ENCODE data around the gene CAPRIN2. TPM values are rescaled to one million over a fixed set of nuclear protein-coding genes. Genes with fewer than 3 reads are reported as not detected.
A peak's percentile ranks its signal among the peaks of the same experiment; 100 is the strongest.

The CAPRIN2 gene
- total and polyA plus RNA-seq, 2 of the 4 experiments (the other 2 are of a cell fraction): 18.9 to 23.8 TPM

DNA sequence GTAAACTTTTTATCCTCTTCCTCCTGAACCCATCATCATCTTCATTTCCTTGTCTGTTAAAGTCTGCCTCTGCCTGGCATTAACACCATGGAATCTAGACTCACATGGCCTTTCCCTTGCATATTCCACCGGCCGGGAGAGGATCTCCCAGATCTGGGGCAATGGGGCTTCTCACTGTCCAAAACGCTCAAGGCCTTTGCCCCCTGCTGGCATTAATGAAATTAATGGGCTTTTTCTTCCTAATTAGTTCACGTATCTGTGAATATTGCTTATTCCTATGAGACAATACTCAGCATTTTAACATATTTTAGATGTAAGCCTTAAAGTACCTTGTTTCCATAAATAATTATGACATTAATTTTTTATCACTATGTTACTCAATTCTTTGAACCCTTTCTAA, 42.9 kb upstream of the CAPRIN2 start:
- ChIA-PET POLR2A (ENCODE audit: unreplicated experiment) (no interaction called here), CTCF (interaction anchor here (0.6 kb wide), 1 partner anchor 30 kb away, joined by 3 read pairs; no protein-coding TSS in a partner anchor)
- no peak overlapping the region for H2AK9ac ChIP-seq (replicated peaks; ENCODE audit: low read depth, low read length, poor library complexity)
- TF ChIP-seq RAD21 (IDR thresholded peaks at IDR 0.05; ENCODE audit: low read length) (no peak), BHLHE40 (IDR thresholded peaks at IDR 0.05; ENCODE audit: low read depth, low read length) (no peak), CHD1 (IDR thresholded peaks at IDR 0.05; ENCODE audit: low read depth, low read length) (no peak), NFE2L2 (IDR thresholded peaks at IDR 0.05; ENCODE audit: low read depth, low read length) (no peak), RCOR1 (IDR thresholded peaks at IDR 0.05; ENCODE audit: insufficient replicate concordance, low read length) (no peak), CEBPB (IDR thresholded peaks at IDR 0.05; ENCODE audit: low read depth, low read length) (no peak), MAFK (IDR thresholded peaks at IDR 0.05; ENCODE audit: low read depth, low read length) (no peak), MAZ (IDR thresholded peaks at IDR 0.05; ENCODE audit: borderline replicate concordance, low read depth, low read length) (no peak), RFX5 (IDR thresholded peaks at IDR 0.05; ENCODE audit: low read depth, low read length) (no peak), POLR2A (IDR thresholded peaks at IDR 0.05; ENCODE audit: low read depth, low read length) (no peak), FOS (IDR thresholded peaks at IDR 0.05; ENCODE audit: low read depth, low read length) (no peak), ELK1 (IDR thresholded peaks at IDR 0.05; ENCODE audit: borderline replicate concordance, low read depth, low read length) (no peak), MXI1 (IDR thresholded peaks at IDR 0.05; ENCODE audit: borderline replicate concordance, low read depth, low read length) (no peak), SMC3 (IDR thresholded peaks at IDR 0.05; ENCODE audit: low read depth, low read length) (no peak), USF2 (IDR thresholded peaks at IDR 0.05; ENCODE audit: low read depth, low read length) (no peak)
- TF ChIP-seq, protein P1, sequence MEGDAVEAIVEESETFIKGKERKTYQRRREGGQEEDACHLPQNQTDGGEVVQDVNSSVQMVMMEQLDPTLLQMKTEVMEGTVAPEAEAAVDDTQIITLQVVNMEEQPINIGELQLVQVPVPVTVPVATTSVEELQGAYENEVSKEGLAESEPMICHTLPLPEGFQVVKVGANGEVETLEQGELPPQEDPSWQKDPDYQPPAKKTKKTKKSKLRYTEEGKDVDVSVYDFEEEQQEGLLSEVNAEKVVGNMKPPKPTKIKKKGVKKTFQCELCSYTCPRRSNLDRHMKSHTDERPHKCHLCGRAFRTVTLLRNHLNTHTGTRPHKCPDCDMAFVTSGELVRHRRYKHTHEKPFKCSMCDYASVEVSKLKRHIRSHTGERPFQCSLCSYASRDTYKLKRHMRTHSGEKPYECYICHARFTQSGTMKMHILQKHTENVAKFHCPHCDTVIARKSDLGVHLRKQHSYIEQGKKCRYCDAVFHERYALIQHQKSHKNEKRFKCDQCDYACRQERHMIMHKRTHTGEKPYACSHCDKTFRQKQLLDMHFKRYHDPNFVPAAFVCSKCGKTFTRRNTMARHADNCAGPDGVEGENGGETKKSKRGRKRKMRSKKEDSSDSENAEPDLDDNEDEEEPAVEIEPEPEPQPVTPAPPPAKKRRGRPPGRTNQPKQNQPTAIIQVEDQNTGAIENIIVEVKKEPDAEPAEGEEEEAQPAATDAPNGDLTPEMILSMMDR (conservative IDR thresholded peaks at IDR 0.05; ENCODE audit: low read depth, low read length): no peak
- WGBS, 2 experiments (ENCODE audit: extremely low coverage in 2 of 2, insufficient read length in 1 of 2): no CpG with 5 or more reads among the region's 4 CpGs
- H4K5ac ChIP-seq (ENCODE audit: low read depth, low read length): no peak overlapping the region
- H3K27ac ChIP-seq (ENCODE audit: insufficient read depth, low read length): no peak overlapping the region
- dilution Hi-C loops (cut with HindIII; ENCODE audit: low sequenced_read_pairs, unreplicated experiment) (no loop called here), in situ Hi-C loops (cut with MboI; ENCODE audit: low sequenced_read_pairs) (no loop called here), intact Hi-C loops (cut with micrococcal nuclease) (loop anchor here (2.0 kb wide), 1 partner anchor 73 kb away; no protein-coding TSS in a partner anchor)
- peaks cover 0 to 7% of the 10 kb centered on the region in 2 experiments; a peak in 2 of 4 replicates for H3K79me1 ChIP-seq (ENCODE audit: low read depth in 1 of 2, low read length in 2 of 2)
- ATAC-seq (ENCODE audit: low read depth) (no peak), DNase-seq (no peak)
- no peaks in the 10 kb centered on the region for H4K20me1 ChIP-seq (ENCODE audit: insufficient read depth, low read length)
- no peak overlapping the region for H3K9ac ChIP-seq (ENCODE audit: low read depth, low read length)
- no peak overlapping the region for H2BK15ac ChIP-seq (ENCODE audit: low read depth, low read length)
- no peaks in the 10 kb centered on the region for H3K9me1 ChIP-seq (ENCODE audit: insufficient read depth, low read length)
- H3K18ac ChIP-seq (ENCODE audit: low read depth, low read length): no peak overlapping the region
- no peak overlapping the region for H2AK5ac ChIP-seq (ENCODE audit: low read depth, low read length)
- H3K56ac ChIP-seq (ENCODE audit: extremely low read depth, insufficient read depth, low read length): no peak overlapping the region
- no peak overlapping the region for H3K23ac ChIP-seq (ENCODE audit: low read depth, low read length)
- BruUV-seq (replicated peaks): TSS peak; percentile 61
- H2BK5ac ChIP-seq (ENCODE audit: low read depth, low read length, poor library complexity, severe bottlenecking): no peak overlapping the region
- no peak overlapping the region for H2BK20ac ChIP-seq (ENCODE audit: low read depth, low read length)
- H2AFZ ChIP-seq (replicated peaks; ENCODE audit: low read length, poor library complexity): no peak overlapping the region
- no peak overlapping the region for H3K4me2 ChIP-seq (ENCODE audit: low read depth, low read length)
- H3K4me1 ChIP-seq (ENCODE audit: control insufficient read depth, insufficient read depth, low read length): peaks cover 15% of the 10 kb centered on the region
- H2BK120ac ChIP-seq (ENCODE audit: low read depth, low read length): no peak overlapping the region
- peaks cover 2% of the 10 kb centered on the region for H3K36me3 ChIP-seq (ENCODE audit: control insufficient read depth, insufficient read depth, low read length)
- H4K8ac ChIP-seq (ENCODE audit: low read depth in 2 of 2, low read length in 2 of 2): no peak overlapping the region; a peak in 1 of 4 replicates
- no peaks in the 10 kb centered on the region for H3K9me3 ChIP-seq (ENCODE audit: control insufficient read depth, insufficient read depth, low read length)
- no peak overlapping the region for H4K91ac ChIP-seq (ENCODE audit: insufficient read depth, low read depth, low read length)
- H3K4me3 ChIP-seq (ENCODE audit: insufficient read depth, low read depth, low read length): no peak overlapping the region
- no peak overlapping the region for H3K4ac ChIP-seq (ENCODE audit: low read depth, low read length)
- H3K14ac ChIP-seq (replicated peaks; ENCODE audit: low read depth, low read length): no peak overlapping the region
- H3K27me3 ChIP-seq (ENCODE audit: control insufficient read depth, insufficient read depth, low read length): no peaks in the 10 kb centered on the region

All from IMR-90 (cell line).